GM12801 (cell line): ENCODE measurements around the gene TMEM248.
"Not testable (repeated sequence)": the region's sequence is repeated elsewhere in the genome, so short reads cannot be mapped to it uniquely, and the experiment has no call there.

ENCODE experiments used
- CTCF ChIP-seq: IDR thresholded peaks from one replicate; pipeline ENCODE4 v1.5.1; 2011; ENCODE audit warnings: control low read depth; ENCODE audit not compliant: insufficient read length; ENCODE audit errors: extremely low read depth

TMEM248 gene

GRCh38 chr7:66961096-66961495, 40.1 kb downstream of the TMEM248 start:
- no peak for TF ChIP-seq CTCF

- no peak for TF ChIP-seq CTCF
These were observed 43.4 kb downstream of the TMEM248 start for GRCh38 chr7:66964411-66964810.

GRCh38 chr7:66967029-66967428, 46.0 kb downstream of the TMEM248 start:
- no peak for TF ChIP-seq CTCF

- no peak for TF ChIP-seq CTCF
These were observed 49.3 kb downstream of the TMEM248 start for GRCh38 chr7:66970310-66970709.

- no peak for TF ChIP-seq CTCF
These were observed 54.1 kb downstream of the TMEM248 start for GRCh38 chr7:66974986-66975590.

GRCh38 chr7:66995050-66995776, 74.2 kb downstream of the TMEM248 start, which contains the start of gene SBDS:
SBDS (minus strand) TSS chr7:66995586; CDS start chr7:66995417, 169 bp downstream.
- not testable (repeated sequence) for TF ChIP-seq CTCF

GRCh38 chr7:66996444-66997191, 75.6 kb downstream of the TMEM248 start, which contains the start of gene TYW1:
TYW1 (plus strand) TSS chr7:66996833; CDS start chr7:66996979, 146 bp downstream.
- TF ChIP-seq CTCF, result not testable (repeated sequence)
